ENCODE results near the gene ZNF202. TPM values are rescaled to one million over a fixed set of nuclear protein-coding genes. Genes with fewer than 3 reads are reported as not detected.

ZNF202 gene
- total RNA-seq, 1 experiment from 2014 or later = 14.6 TPM

DNA sequence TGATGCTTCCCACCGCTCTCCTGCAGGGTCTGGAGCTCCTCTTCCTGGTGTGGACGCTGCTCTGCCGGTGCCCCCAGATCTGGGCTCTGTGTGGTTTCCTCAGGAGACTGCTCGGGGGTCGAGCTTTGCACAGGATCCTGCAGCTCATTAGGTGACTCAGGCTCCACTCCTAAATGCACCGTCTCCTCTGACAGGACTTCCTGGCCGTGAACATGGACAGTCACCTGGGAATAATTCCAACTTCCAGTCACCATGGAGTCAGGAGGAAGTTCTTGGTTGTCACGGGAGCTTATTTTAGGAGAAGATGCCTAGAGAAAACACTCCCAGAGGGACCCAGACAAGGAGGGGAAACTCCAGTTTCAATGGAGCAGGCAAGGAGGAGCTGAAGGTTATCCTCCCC, 11.9 kb downstream of the ZNF202 start:
- ATAC-seq (peak; percentile 73), DNase-seq (peak; percentile 53)
- no peak overlapping the region for H3K4me2 ChIP-seq (ENCODE audit: low read length)
- no peak overlapping the region for H3K4me3 ChIP-seq (ENCODE audit: low read length)
- ChIA-PET CTCF (no interaction called here), POLR2A (ENCODE audit: unreplicated experiment) (no interaction called here)
- no peaks in the 10 kb centered on the region; the same call in 1 of the 2 replicates for H4K20me1 ChIP-seq (ENCODE audit: low read length)
- no peaks in the 10 kb centered on the region for H3K9me3 ChIP-seq (ENCODE audit: low read length)
- no TSS peak for BruUV-seq (replicated peaks)
- H3K4me1 ChIP-seq (ENCODE audit: insufficient read depth, low read length) = no peaks in the 10 kb centered on the region
- TF ChIP-seq EZH2phosphoT487 (IDR thresholded peaks at IDR 0.05; ENCODE audit: borderline replicate concordance, low read length) (no peak), EZH2 (IDR thresholded peaks at IDR 0.05; ENCODE audit: low read length, unreplicated experiment) (no peak)
- TF ChIP-seq, protein P1, sequence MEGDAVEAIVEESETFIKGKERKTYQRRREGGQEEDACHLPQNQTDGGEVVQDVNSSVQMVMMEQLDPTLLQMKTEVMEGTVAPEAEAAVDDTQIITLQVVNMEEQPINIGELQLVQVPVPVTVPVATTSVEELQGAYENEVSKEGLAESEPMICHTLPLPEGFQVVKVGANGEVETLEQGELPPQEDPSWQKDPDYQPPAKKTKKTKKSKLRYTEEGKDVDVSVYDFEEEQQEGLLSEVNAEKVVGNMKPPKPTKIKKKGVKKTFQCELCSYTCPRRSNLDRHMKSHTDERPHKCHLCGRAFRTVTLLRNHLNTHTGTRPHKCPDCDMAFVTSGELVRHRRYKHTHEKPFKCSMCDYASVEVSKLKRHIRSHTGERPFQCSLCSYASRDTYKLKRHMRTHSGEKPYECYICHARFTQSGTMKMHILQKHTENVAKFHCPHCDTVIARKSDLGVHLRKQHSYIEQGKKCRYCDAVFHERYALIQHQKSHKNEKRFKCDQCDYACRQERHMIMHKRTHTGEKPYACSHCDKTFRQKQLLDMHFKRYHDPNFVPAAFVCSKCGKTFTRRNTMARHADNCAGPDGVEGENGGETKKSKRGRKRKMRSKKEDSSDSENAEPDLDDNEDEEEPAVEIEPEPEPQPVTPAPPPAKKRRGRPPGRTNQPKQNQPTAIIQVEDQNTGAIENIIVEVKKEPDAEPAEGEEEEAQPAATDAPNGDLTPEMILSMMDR (conservative IDR thresholded peaks at IDR 0.05; ENCODE audit: low read depth, low read length) = no peak
- peaks cover 56% of the 10 kb centered on the region for H3K36me3 ChIP-seq (ENCODE audit: low read depth, low read length)
- no peaks in the 10 kb centered on the region for H3K9me2 ChIP-seq (replicated peaks; ENCODE audit: low read length)
- H3K27me3 ChIP-seq (ENCODE audit: low read length) = no peaks in the 10 kb centered on the region
- intact Hi-C loops (cut with micrococcal nuclease) = no loop called here
- no peak overlapping the region for H2AFZ ChIP-seq (ENCODE audit: low read length)
- no peak overlapping the region for H3K27ac ChIP-seq (ENCODE audit: low read length)
- H3F3A ChIP-seq (ENCODE audit: low read length, unreplicated experiment) = no peaks in the 10 kb centered on the region
- H3K79me2 ChIP-seq (ENCODE audit: low read length) = no peaks in the 10 kb centered on the region
- no peak overlapping the region for H3K9ac ChIP-seq (ENCODE audit: low read length)

DNA sequence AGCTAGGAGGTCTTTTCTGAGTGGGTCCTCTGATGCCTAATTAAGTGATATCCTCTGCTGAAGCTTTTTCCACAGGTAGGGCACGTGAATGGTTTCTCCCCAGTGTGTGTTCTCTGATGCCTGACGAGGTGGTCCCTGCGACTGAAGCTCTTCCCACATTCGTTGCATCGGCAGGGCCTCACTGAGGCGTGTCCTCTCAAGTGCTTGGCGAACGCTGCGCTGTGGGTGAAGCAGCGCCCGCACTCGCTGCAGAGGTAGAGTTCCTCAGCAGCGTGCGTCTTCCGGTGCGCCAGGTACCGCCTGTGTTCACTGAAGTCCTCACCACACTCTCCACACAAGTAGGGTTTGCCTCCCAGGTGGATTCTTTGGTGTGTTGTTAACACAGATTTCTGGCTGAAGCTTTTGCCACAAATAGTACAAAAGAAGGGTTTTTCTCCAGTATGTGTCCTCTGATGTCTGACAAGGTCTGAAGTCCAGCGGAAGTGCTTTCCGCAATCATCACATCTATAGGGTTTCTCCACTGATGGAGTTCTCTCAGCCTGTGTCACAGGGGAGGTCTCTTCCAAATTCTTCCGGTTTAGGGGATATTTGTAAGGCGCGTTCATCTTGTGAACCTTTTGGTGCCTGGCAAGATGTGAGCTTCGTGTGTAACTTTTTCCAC, 15.3 kb downstream of the ZNF202 start:
- ChIA-PET CTCF (no interaction called here), POLR2A (ENCODE audit: unreplicated experiment) (no interaction called here)
- Histone ChIP-seq H3K4me2 (ENCODE audit: low read length) (no peak overlapping the region), H4K20me1 (ENCODE audit: low read length) (no peaks in the 10 kb centered on the region), H3K9ac (ENCODE audit: low read length) (no peak overlapping the region), H3K4me3 (ENCODE audit: low read length) (no peak overlapping the region), H2AFZ (ENCODE audit: low read length) (no peak overlapping the region), H3F3A (ENCODE audit: low read length, unreplicated experiment) (no peaks in the 10 kb centered on the region), H3K9me3 (ENCODE audit: low read length) (no peaks in the 10 kb centered on the region), H3K9me2 (replicated peaks; ENCODE audit: low read length) (no peaks in the 10 kb centered on the region), H3K27ac (ENCODE audit: low read length) (no peak overlapping the region), H3K27me3 (ENCODE audit: low read length) (no peaks in the 10 kb centered on the region), H3K4me1 (ENCODE audit: insufficient read depth, low read length) (no peaks in the 10 kb centered on the region), H3K36me3 (ENCODE audit: low read depth, low read length) (peaks cover 53% of the 10 kb centered on the region), H3K79me2 (ENCODE audit: low read length) (no peaks in the 10 kb centered on the region)
- DNase-seq (no peak), ATAC-seq (no peak)
- BruUV-seq (replicated peaks) = no TSS peak
- TF ChIP-seq EZH2phosphoT487 (IDR thresholded peaks at IDR 0.05; ENCODE audit: borderline replicate concordance, low read length) (no peak), EZH2 (IDR thresholded peaks at IDR 0.05; ENCODE audit: low read length, unreplicated experiment) (no peak)
- TF ChIP-seq, protein P1 (conservative IDR thresholded peaks at IDR 0.05; ENCODE audit: low read depth, low read length) = no peak
- intact Hi-C loops (cut with micrococcal nuclease) = no loop called here

DNA sequence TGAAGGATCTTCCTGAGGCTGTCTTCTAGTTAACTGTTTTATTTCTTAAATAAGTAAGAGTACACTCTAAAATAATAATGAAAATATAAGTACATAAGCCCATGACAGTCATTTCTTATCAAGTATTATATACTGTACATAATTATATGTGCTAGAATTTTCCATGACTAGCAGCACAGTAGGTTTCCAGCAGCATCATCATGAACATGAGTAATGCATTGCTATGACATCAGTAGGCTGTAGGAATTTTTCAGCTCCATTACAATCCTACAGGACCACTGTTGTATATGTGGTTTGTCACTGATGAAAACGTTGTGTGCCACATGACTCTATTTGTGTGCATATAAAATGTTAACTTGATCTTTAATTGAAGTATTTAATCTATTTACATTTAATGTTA, 22.0 kb downstream of the ZNF202 start:
- POLR2A ChIA-PET (ENCODE audit: unreplicated experiment) = no interaction called here
- Histone ChIP-seq H3F3A (ENCODE audit: low read length, unreplicated experiment) (no peaks in the 10 kb centered on the region), H3K4me2 (ENCODE audit: low read length) (no peak overlapping the region), H4K20me1 (ENCODE audit: low read length) (no peaks in the 10 kb centered on the region), H3K36me3 (ENCODE audit: low read depth, low read length) (0 out of 2 replicates have a peak, but pooled peaks cover under 1% of the 10 kb centered on the region), H3K27me3 (ENCODE audit: low read length) (peaks cover 28% of the 10 kb centered on the region), H3K9me3 (ENCODE audit: low read length) (no peaks in the 10 kb centered on the region), H3K79me2 (ENCODE audit: low read length) (no peaks in the 10 kb centered on the region), H3K4me1 (ENCODE audit: insufficient read depth, low read length) (no peaks in the 10 kb centered on the region), H3K9me2 (replicated peaks; ENCODE audit: low read length) (no peaks in the 10 kb centered on the region), H2AFZ (ENCODE audit: low read length) (no peak overlapping the region), H3K9ac (ENCODE audit: low read length) (no peak overlapping the region), H3K4me3 (ENCODE audit: low read length) (no peak overlapping the region), H3K27ac (ENCODE audit: low read length) (no peak overlapping the region)
- DNase-seq (peak; percentile 15), ATAC-seq (0 out of 2 replicates have a peak, but pooled peaks have one; percentile 20)
- TF ChIP-seq, protein P1 (conservative IDR thresholded peaks at IDR 0.05; ENCODE audit: low read depth, low read length) = no peak
- TF ChIP-seq EZH2phosphoT487 (IDR thresholded peaks at IDR 0.05; ENCODE audit: borderline replicate concordance, low read length) (no peak), EZH2 (IDR thresholded peaks at IDR 0.05; ENCODE audit: low read length, unreplicated experiment) (no peak)
- CTCF ChIA-PET = no interaction called here
- intact Hi-C loops (cut with micrococcal nuclease) = no loop called here
- no TSS peak for BruUV-seq (replicated peaks)
